GM21786 (cell line): ENCODE data around the gene STOM.

ENCODE experiments used
- ATAC-seq: cut with Tn5 transposase; IDR thresholded peaks from one replicate; pipeline ENCODE4 v1.9.1; 2021; ENCODE audit not compliant: unreplicated experiment

STOM gene

DNA sequence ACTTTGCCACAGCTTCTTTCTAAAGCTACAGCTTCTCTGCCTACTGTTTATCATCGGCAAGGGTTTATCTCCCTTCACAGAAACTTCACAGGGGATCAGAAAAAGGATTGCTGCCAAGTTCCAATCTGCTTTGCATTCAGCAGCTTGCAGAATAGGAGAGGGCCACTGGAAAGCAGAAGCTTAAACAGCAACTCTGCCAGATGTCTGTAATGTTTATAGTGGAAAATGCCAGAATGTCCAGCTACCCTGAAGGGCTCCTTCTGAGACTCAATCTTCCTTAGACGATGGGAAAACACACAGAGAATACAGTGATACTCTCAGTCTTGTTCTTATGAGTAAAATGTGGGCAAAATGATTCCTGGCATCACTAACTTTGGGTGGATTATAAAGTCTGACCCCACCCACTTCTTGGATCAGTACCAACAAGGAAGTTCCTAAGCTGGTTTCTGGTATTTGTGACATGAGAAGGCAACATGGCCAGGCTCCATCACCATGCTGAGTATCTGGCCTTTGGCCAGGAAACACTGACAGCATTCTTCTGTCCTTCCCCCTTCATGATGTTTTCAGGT lies 19.0 kb downstream of the STOM start:
- ATAC-seq: no peak

DNA sequence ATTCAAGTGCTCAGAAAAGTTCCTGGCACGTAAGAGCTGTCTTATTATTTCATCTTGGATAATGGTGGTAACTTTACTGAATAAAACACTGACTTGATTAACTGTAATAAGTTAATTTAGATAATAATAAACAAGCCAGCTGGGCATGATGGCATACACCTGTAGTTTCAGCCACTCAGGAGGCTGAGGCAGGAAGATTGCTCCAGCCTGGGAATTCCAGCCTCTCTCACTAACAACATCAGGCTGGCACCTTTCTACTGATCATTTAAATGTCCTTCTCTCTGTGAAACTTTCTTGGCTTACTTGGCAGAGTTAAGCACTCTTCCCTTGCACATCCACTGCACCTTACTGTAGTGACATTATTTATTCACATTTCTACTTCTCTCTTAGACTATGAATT lies 20.0 kb downstream of the STOM start:
- no peak for ATAC-seq

DNA sequence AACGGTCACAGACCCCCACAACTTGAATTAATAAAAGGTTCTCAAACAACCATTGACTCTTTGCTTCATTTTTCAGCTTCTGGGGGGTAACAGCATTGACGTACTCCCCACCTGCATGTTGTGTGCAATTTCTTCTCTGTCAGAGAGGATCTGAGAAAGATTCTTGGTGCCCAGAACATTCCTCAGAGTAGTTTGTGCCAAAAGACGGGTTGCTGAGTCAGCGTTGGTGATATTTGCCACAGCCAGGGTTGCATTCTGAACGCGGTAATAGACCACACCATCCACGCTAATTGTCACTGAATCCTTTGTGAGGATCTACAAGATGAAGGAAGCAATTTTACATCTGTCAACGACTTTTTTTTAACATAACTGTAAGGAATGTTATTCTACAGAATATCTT lies 21.0 kb downstream of the STOM start:
- no peak for ATAC-seq

DNA sequence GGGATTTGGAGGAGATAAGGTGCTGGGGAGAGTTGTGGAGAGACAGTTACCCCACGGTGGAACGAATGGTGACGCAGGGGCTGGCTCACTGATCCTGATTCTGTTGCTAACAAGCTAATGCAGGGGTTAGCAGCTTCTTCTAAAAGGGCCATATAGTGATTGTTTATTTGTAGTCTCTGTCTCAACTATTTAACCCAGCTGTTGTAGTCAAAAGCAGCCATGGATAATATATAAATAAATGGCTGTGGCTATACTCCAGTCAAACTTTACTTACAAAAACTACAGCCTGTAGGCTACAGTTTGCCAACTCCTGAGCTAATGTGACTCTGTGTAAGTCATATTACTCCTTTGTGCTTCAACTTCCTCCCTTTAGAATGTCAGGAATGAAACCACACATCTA lies 21.8 kb downstream of the STOM start:
- ATAC-seq: no peak

DNA sequence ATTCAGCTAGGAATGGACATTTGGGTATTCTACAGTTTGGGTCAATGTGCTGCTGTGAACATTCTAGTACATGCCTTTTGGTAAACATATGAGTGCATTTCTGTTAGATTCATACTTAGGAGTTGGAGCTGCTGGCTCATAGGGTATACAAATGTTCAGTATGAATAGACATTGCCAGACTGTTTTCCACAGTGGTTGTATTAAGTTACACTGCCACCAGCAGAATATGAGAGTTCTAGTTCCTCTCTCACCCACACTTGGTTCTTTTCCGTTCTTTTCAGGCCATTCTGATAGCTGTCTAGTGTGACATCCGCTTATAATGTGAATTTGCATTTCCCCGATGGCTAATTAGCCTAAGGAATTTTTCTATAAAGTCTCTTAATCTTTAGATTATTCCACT lies 25.0 kb downstream of the STOM start:
- no peak for ATAC-seq

DNA sequence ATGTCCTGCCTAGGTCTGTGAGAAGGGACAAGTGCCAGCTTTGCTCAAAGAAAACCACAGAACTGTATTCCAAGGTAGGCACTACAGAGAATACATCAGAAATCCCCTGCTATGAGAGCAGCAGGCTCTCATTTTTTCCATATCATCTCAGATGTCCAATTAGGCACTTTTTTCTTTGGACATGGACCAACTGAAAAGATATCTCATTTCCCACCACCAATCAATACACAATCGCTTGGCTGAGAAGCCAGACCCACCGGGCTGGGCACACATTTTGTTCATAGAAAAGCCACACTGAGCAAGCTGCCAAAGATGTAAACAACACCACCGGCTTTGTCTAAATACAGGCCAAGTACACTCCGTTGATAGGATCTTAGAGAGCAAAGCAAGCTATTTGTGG lies 25.9 kb downstream of the STOM start:
- no peak for ATAC-seq

DNA sequence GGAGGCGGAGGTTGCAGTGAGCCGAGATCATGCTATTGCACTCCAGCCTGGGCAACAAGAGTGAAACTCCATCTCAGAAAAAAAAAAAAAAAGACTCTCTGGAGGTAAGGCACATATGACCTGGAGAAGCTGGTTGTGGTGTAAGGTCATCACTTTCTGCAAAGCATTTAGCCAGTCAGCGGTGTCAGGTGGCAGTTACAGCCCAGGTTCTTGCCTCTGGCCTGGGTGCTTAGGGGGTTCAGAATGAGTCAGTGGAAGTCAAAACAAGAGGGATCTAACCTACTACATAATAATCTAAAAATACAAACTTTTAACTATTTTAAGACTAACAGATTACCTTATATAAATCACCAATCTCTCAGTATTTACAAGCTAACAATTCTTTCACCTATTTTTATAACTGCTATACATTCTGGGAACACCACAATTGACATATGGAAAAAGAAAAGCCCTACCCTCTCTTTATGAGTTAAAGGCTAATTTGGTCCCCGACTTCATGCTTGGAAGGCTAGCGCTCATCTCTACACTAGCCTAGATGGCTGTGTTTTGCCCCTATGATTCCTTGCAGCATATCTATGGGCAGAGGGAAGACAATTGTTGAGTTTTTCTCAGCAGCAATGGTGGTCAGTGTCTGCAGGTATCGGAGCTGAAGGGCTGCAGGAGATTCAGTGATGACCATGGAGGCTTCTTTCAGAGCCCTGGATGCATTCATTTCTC lies 29.2 kb downstream of the STOM start:
- peak; percentile 85 for ATAC-seq

DNA sequence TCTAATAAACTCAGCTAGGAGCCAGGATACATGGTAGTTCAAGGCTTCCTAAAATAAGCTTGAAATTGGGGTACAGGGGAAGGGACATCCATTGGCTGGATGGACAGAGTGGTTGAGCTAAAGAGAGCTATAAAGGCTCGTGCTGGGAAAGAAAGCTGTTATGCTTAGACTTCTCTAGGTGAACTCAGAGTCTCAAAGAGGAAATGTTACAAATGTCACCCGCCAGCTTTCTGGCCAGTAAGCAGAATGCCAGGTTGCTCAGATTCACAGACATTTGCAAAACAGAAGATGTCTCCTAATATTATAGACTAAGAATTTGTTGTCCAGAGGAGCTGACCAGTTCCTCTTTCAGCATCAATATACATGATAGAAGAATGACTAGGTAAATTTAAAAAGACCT lies 30.6 kb downstream of the STOM start:
- ATAC-seq: no peak

DNA sequence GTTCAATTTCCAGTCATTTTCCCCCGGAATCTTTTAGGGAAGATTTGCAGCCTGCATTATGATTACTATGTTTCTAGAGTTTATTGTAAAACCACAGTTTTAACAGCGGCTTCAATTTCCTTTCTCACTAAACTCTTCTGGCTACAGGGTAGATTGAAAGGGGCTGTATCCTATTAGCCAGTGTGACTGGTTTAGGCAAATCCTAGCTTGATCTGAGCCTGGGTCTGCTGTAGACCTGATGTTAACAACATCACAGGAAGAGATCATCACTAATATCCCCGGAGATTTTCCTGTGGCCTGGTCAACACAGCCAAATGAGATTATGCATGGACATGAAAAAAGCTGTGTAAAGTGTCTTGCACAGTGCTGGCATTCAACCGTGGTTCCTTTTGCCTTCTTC lies 33.4 kb downstream of the STOM start:
- no peak for ATAC-seq

DNA sequence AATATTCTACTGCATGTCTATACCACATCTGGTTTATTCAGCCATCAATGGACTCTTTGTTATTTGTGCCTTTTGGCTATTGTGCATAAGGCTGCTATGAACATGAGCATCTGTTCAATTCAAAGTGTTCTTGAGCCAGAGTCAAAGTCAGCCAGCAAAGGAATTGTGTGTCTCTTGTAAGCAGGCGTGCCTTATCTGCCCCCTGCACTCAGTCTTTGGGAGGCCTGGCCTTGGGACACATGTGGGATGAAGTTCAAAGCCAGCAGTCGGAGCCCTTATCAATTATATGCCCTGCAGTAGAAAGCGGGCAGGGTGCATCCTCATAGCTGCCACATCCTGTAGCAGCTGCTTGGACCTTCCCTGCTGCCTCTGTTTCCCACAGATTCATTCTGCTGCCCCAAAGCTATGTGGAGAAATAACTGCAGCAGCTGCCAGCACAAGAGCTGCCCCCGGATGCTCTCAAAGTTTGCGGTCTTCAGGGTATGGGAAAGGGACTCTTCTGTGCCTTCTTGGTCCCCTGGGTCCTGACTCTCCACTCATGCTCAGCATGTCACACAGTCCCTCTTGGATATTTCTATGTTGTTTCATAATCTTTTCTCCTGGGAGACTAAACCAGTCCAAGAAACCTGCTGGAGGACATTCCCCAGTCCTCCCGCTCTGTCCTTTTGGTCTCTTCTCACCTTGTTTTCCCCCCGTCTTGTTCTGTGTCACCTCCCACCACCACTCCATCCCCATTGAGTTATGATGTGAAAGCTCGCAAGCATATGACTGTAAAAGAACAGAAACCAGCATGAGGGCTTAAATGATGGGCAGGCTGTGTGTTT lies 35.9 kb downstream of the STOM start:
- ATAC-seq: no peak

DNA sequence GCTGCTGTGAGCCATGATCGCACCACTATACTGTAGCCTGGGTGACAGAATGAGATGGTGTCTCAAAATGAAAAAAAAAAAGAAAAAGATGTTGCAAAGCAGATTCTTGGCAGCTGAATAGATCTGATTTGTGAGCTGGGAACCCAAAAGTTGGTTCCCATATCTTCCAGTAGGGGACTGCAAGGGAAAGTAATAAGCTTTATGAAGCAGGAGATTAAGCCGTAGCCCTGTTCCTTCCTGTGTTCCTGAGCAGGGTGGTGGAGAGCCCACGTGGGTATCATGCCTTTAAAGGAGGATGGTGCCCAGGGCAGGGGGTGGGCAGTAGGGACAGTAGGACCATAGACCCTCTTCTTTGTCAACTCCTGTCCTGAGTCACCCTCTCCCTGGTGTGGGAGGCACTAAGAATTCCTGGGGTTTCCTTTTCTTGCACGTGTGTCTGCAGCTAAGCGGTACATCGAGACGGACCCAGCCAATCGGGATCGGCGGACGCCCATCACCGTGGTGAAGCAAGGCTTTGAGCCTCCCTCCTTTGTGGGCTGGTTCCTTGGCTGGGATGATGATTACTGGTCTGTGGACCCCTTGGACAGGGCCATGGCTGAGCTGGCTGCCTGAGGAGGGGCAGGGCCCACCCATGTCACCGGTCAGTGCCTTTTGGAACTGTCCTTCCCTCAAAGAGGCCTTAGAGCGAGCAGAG lies 37.9 kb downstream of the STOM start:
- no peak for ATAC-seq

DNA sequence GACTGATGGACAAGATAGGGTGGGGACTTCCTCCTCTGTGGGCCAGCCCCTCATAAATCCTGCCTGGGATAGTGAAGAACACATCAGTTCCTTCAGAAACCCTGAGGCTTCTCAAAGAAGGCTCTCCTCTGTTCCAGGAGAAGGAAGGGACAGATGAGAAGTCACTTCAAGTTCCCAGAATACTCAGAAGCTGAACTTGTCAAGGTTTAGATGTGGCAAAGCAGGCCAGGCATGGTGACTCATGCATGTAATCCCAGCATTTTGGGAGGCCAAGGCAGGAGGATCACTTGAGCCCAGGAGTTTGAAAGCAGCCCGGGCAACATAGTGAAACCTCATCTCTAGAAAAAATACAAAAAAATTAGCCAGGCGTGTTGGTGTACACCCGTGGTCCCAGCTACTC lies 38.5 kb downstream of the STOM start:
- no peak for ATAC-seq

DNA sequence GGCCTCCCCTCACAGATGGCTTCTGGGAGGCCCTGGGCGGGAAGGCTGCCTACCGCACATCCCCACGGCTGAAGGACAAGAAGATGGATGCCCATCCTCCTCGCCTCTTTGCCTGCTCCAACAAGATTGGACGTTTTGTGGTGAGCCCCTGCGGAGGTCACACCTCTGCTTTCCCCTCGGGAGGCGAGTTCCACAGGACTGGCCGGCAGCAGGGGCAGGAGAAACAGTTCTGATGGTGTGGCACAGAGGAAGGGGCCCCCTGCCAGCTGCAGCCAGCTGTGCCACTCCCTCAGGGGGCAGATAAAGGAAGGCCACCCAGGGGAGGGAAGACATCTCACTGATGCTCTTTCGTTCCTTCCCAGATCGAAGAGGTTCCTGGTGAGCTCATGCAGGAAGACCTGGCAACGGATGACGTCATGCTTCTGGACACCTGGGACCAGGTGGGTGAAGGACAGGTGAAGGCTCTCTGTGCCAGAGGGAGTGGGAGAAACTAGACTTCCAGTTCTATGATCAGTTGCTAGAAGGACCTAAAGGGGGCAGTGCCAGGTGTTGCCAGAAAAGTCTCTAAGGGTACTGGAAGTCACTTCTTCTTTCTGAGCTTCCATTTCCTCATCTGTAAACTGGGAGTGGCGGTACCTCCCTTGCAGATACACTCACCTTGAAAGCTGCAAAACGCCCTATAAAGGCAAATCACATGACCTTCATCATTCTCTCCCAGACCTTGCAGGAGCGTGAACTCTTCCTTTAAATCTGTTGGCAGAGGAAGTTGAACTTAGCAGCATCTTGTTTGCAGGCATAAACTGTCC lies 41.0 kb downstream of the STOM start:
- no peak for ATAC-seq

DNA sequence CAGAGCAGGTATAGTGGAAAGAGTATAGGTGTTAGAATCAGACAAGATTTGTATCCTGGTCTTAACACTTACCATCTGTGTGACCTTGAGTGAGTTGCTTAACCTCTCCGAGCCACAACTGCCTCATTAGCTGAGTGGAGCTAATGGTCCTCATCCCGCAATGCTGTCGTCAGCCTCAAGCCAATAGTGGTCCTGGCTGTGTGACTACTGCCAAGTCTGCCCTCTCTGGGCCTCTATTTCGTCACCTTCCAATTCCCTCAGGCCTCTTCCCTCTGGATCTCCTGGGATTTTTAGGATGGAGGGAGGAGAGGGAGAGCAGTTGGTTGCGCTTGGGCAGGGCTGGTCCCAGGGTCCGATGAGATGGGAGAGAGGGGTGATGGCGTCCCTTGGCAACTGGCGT lies 41.6 kb downstream of the STOM start:
- no peak for ATAC-seq

DNA sequence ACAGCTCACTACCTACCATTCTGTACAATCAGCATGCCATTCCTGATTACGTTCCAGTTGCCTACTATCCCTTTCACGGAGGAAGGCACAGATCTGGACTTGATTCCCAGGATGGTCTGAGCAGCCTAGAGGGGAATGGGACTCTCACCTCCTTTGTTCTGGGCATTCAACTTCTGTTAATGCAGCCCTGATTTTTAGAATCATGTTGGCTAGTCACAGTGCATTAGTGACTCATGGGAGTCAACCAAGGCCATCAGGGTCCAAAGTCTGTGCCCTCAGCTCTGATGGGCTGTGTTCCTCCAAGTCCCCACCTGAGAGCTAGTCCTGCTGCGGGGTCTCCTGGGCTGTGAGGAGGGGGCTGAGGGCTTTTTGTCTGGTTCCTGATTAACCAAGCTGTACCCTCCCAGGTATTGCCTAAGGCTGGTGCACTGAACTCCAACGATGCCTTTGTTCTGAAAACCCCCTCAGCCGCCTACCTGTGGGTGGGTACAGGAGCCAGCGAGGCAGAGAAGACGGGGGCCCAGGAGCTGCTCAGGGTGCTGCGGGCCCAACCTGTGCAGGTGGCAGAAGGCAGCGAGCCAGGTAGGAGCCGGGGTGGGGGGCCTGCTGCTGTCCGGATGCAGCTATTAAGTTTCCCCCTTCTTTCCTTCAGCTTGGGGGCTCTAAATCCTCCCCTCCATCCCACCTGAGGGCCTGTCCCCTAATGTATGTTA lies 43.0 kb downstream of the STOM start:
- no peak for ATAC-seq

DNA sequence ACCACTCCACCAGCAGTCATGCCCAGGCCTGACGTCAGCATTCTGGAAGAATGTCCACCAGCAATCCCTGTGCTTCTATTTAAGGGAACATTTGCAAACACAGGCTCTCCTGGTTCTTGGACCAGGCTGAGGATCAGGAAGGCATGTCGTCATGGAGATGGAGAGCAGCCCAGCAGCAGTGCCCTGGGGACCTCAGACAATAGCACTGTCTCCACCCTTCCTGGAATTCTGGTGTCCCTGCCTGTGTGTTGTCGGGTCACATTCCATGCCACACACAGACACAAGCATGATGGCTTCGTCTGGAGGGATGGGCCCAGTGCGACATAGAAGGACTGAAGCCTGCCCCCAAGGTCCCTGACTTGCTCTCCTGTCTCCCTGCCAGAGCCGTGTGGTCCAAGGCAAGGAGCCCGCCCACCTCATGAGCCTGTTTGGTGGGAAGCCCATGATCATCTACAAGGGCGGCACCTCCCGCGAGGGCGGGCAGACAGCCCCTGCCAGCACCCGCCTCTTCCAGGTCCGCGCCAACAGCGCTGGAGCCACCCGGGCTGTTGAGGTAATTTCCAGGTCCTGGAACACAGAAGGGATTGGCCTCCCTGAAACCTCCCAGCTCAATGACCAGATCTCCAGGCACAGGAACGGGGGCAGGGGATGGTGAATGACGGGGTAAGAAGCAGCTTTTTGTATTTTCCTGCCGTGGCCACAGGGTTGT lies 43.8 kb downstream of the STOM start:
- ATAC-seq: no peak

DNA sequence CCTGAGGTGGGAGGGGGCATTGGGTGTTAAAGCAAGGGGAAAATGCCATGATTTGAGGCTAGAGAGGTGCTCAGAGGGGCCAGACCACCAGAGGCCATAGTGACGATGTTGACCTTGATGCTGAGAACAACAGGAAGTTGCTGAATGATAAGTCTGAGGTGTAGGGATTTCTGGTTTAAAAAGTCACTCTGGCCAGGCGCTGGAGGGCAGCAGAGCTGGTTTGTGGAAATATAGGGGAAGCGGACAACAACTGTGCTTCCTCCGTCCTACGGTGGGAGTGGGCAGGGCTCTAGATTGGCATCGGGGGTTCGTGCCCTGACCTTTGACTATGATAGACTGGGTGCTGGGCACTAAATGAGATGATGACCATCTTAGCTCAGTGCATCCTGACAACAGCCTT lies 44.7 kb downstream of the STOM start:
- ATAC-seq: no peak

DNA sequence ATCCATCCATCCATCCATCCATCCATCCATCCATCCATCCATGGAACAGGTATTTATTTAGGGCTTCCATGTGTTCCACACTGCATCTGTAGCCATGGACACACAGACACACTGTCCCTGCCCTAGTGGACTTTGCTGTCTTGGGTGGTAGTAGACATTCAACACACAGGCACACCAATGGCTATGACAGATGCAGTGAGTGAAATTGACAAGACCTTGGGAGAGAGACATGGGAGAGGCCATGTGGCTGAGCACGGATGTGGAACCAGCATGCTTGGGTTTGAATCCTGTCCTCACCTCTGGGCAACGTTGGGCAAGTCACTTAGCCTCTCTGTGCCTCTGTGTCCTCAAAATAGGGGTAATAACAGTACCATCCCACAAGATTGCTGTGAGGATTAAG lies 45.3 kb downstream of the STOM start:
- no peak for ATAC-seq

DNA sequence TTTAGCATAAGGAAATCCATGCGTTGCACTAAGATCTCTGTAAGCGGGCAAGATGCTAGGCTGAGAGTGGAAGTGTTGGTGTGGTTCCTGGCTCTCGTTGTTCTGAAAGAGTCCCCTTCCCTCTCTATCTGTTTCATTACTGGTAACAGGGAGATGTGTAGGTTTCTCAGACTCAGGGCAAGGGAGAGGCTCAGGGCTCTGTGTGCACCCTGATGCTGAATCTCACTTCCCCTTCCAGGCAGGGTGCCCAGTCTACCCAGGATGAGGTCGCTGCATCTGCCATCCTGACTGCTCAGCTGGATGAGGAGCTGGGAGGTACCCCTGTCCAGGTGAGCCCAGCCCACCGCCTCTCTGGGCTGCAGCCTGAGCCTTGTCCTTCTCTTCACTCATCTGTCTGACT lies 45.7 kb downstream of the STOM start:
- no peak for ATAC-seq
